Naive B cell (primary cell): ENCODE results near the gene ADAM12. TPM values are rescaled to one million over a fixed set of nuclear protein-coding genes. Genes with fewer than 3 reads are reported as not detected.
A peak's percentile ranks its signal among the peaks of the same experiment; 100 is the strongest.

ENCODE experiments used
- ATAC-seq, 2 donors: fragments of 150-1000 bp; cut with Tn5 transposase; 2 replicates each; pipeline ENCODE4 v1.10.0; 2021; ENCODE audit warnings: low read depth in 2 of 2, mild to moderate bottlenecking in 2 of 2, moderate library complexity in 2 of 2
- DNase-seq: peaks from one replicate; pipeline ENCODE4 v3.0.0; 2022
- H3K27ac Mint-ChIP-seq, 6 donors: one replicate each; pipeline ENCODE4 v1.8.0; 2020 to 2022; ENCODE audit warnings: mild to moderate bottlenecking in 6 of 6, mixed read lengths in 6 of 6, moderate library complexity in 5 of 6, inconsistent platforms in 2 of 6
- H3K27me3 Mint-ChIP-seq, 3 donors: one replicate each; pipeline ENCODE4 v1.8.0; 2021 to 2022; ENCODE audit warnings: mixed read lengths in 3 of 3, mild to moderate bottlenecking in 1 of 3
- H3K36me3 Mint-ChIP-seq, 2 donors: one replicate each; pipeline ENCODE4 v1.8.0; 2020 to 2022; ENCODE audit warnings: mixed read lengths in 2 of 2, inconsistent platforms in 1 of 2, mild to moderate bottlenecking in 1 of 2
- H3K4me1 Mint-ChIP-seq, 3 donors: one replicate each; pipeline ENCODE4 v1.8.0; 2020 to 2022; ENCODE audit warnings: mixed read lengths in 3 of 3, inconsistent platforms in 1 of 3, mild to moderate bottlenecking in 1 of 3, moderate library complexity in 1 of 3
- H3K4me3 Mint-ChIP-seq, 8 donors: one replicate each; pipeline ENCODE4 v1.8.0; 2020 to 2022; ENCODE audit warnings: mild to moderate bottlenecking in 8 of 8, mixed read lengths in 8 of 8, moderate library complexity in 8 of 8, inconsistent platforms in 2 of 8
- H3K9me3 Mint-ChIP-seq, 7 donors: one replicate each; pipeline ENCODE4 v1.8.0; 2020 to 2022; ENCODE audit warnings: mixed read lengths in 7 of 7, mild to moderate bottlenecking in 5 of 7, inconsistent platforms in 2 of 7, moderate library complexity in 1 of 7
- polyA plus RNA-seq, 6 donors: library from polyadenylated mRNA; unstranded; fragments of 300-500 nt; fragmentation: Illumina TruSeq; gene quantifications; one replicate each; pipeline ENCODE4 v1.2.3, GENCODE V29; 2021; ENCODE audit warnings: low read depth in 6 of 6

Gene ADAM12
- polyA plus RNA-seq, 6 donors from 2014 or later, result 0.07 to 0.08 TPM; not detected in 4

GRCh38 chr10:126110489-126111180, 277.6 kb downstream of the ADAM12 start:
- H3K4me1 Mint-ChIP-seq, result peaks cover 0 to 8% (median 4%) of the 10 kb centered on the region in 3 donors
- peaks cover 14 to 47% (median 35%) of the 10 kb centered on the region in 3 donors for H3K27me3 Mint-ChIP-seq
- DNase-seq (no peak), ATAC-seq (no peak)
- H3K36me3 Mint-ChIP-seq, result no peaks in the 10 kb centered on the region
- H3K27ac Mint-ChIP-seq, result no peak overlapping the region
- no peak overlapping the region for H3K4me3 Mint-ChIP-seq
- peaks cover 0 to 6% (median 0%) of the 10 kb centered on the region in 7 donors for H3K9me3 Mint-ChIP-seq

GRCh38 chr10:126109893-126110292, 278.4 kb downstream of the ADAM12 start:
- H3K27ac Mint-ChIP-seq, result no peak overlapping the region
- no peaks in the 10 kb centered on the region for H3K36me3 Mint-ChIP-seq
- DNase-seq (no peak), ATAC-seq (no peak)
- peaks cover 14 to 47% (median 35%) of the 10 kb centered on the region in 3 donors for H3K27me3 Mint-ChIP-seq
- H3K4me3 Mint-ChIP-seq, result no peak overlapping the region
- peaks cover 0 to 10% (median 8%) of the 10 kb centered on the region in 3 donors for H3K4me1 Mint-ChIP-seq
- H3K9me3 Mint-ChIP-seq, result peaks cover 0 to 6% (median 0%) of the 10 kb centered on the region in 7 donors

GRCh38 chr10:126108693-126109092, 279.6 kb downstream of the ADAM12 start:
- H3K4me1 Mint-ChIP-seq, result peaks cover 0 to 17% (median 8%) of the 10 kb centered on the region in 3 donors
- peaks cover 0 to 6% (median 0%) of the 10 kb centered on the region in 7 donors for H3K9me3 Mint-ChIP-seq
- H3K27ac Mint-ChIP-seq, result no peak overlapping the region
- no peak overlapping the region for H3K4me3 Mint-ChIP-seq
- ATAC-seq, result no peak
- no peak for DNase-seq
- H3K36me3 Mint-ChIP-seq, result no peaks in the 10 kb centered on the region
- H3K27me3 Mint-ChIP-seq, result peaks cover 14 to 44% (median 31%) of the 10 kb centered on the region in 3 donors

- DNase-seq (no peak), ATAC-seq (no peak)
These were observed 283.5 kb downstream of the ADAM12 start for GRCh38 chr10:126104767-126105166.

GRCh38 chr10:126102636-126103035, 285.6 kb downstream of the ADAM12 start:
- Mint-ChIP-seq H3K9me3 (no peaks in the 10 kb centered on the region), H3K4me1 (peaks cover 5 to 31% (median 11%) of the 10 kb centered on the region in 3 donors), H3K27me3 (peaks cover 0 to 8% (median 5%) of the 10 kb centered on the region in 3 donors), H3K36me3 (no peaks in the 10 kb centered on the region), H3K4me3 (no peak overlapping the region), H3K27ac (no peak overlapping the region)
- DNase-seq, result no peak
- ATAC-seq, result no peak

More at GRCh38 chr10:126104767-126105166, 283.5 kb downstream of the ADAM12 start:
- peak overlapping the region in 1 of 6 donors; percentile 51 for H3K27ac Mint-ChIP-seq
- peaks cover 5 to 31% (median 11%) of the 10 kb centered on the region in 3 donors for H3K4me1 Mint-ChIP-seq
- peaks cover 0 to 13% (median 12%) of the 10 kb centered on the region in 3 donors for H3K27me3 Mint-ChIP-seq
- no peaks in the 10 kb centered on the region for H3K36me3 Mint-ChIP-seq
- no peak overlapping the region for H3K4me3 Mint-ChIP-seq
- no peaks in the 10 kb centered on the region for H3K9me3 Mint-ChIP-seq

- peaks cover 0 to 4% (median 2%) of the 10 kb centered on the region in 3 donors for H3K27me3 Mint-ChIP-seq
- ATAC-seq, result peak; percentile 95
These were observed 286.5 kb downstream of the ADAM12 start for GRCh38 chr10:126101736-126102135.

GRCh38 chr10:126101325-126101724, 287.0 kb downstream of the ADAM12 start:
- ATAC-seq, result no peak
- no peak for DNase-seq
- Mint-ChIP-seq H3K36me3 (no peaks in the 10 kb centered on the region), H3K9me3 (no peaks in the 10 kb centered on the region), H3K27me3 (no peaks in the 10 kb centered on the region), H3K4me3 (no peak overlapping the region), H3K4me1 (peaks cover 5 to 31% (median 11%) of the 10 kb centered on the region in 3 donors), H3K27ac (peak overlapping the region in 4 of 6 donors; percentile 1 to 84 (median 64))

More at GRCh38 chr10:126101736-126102135, 286.5 kb downstream of the ADAM12 start:
- no peaks in the 10 kb centered on the region for H3K9me3 Mint-ChIP-seq
- H3K27ac Mint-ChIP-seq, result peak overlapping the region in 4 of 6 donors; percentile 1 to 84 (median 64)
- H3K4me1 Mint-ChIP-seq, result peaks cover 5 to 31% (median 11%) of the 10 kb centered on the region in 3 donors
- peak; percentile 33 for DNase-seq
- H3K36me3 Mint-ChIP-seq, result no peaks in the 10 kb centered on the region
- no peak overlapping the region for H3K4me3 Mint-ChIP-seq

- no peaks in the 10 kb centered on the region for H3K36me3 Mint-ChIP-seq
- H3K27ac Mint-ChIP-seq, result peak overlapping the region in 1 of 6 donors; percentile 27
- ATAC-seq (no peak), DNase-seq (no peak)
- no peaks in the 10 kb centered on the region for H3K9me3 Mint-ChIP-seq
- no peak overlapping the region for H3K4me3 Mint-ChIP-seq
- H3K27me3 Mint-ChIP-seq, result no peaks in the 10 kb centered on the region
- H3K4me1 Mint-ChIP-seq, result peaks cover 5 to 20% (median 11%) of the 10 kb centered on the region in 3 donors
These were observed 288.9 kb downstream of the ADAM12 start for GRCh38 chr10:126099366-126099765.

- Mint-ChIP-seq H3K9me3 (no peaks in the 10 kb centered on the region), H3K27me3 (no peaks in the 10 kb centered on the region), H3K36me3 (no peaks in the 10 kb centered on the region), H3K4me1 (peaks cover 5 to 18% (median 11%) of the 10 kb centered on the region in 3 donors), H3K27ac (no peak overlapping the region), H3K4me3 (no peak overlapping the region)
- ATAC-seq (no peak), DNase-seq (no peak)
These were observed 290.1 kb downstream of the ADAM12 start for GRCh38 chr10:126098226-126098581.

- H3K9me3 Mint-ChIP-seq, result peaks cover 0 to 2% (median 0%) of the 10 kb centered on the region in 7 donors
- H3K4me1 Mint-ChIP-seq, result peaks cover 5 to 17% (median 11%) of the 10 kb centered on the region in 3 donors
- no peak overlapping the region for H3K27ac Mint-ChIP-seq
- H3K36me3 Mint-ChIP-seq, result no peaks in the 10 kb centered on the region
- ATAC-seq, result no peak
- no peak overlapping the region for H3K4me3 Mint-ChIP-seq
- no peaks in the 10 kb centered on the region for H3K27me3 Mint-ChIP-seq
- DNase-seq, result peak; percentile 6
These were observed 290.6 kb downstream of the ADAM12 start for GRCh38 chr10:126097558-126098225.

- ATAC-seq, result no peak
- no peak overlapping the region for H3K27ac Mint-ChIP-seq
- H3K9me3 Mint-ChIP-seq, result peaks cover 0 to 2% (median 0%) of the 10 kb centered on the region in 7 donors
- no peaks in the 10 kb centered on the region for H3K4me1 Mint-ChIP-seq
- peaks cover 0 to 5% (median 0%) of the 10 kb centered on the region in 3 donors for H3K27me3 Mint-ChIP-seq
- no peaks in the 10 kb centered on the region for H3K36me3 Mint-ChIP-seq
- no peak for DNase-seq
- no peak overlapping the region for H3K4me3 Mint-ChIP-seq
These were observed 293.7 kb downstream of the ADAM12 start for GRCh38 chr10:126094537-126094936.

GRCh38 chr10:126092366-126093215, 295.7 kb downstream of the ADAM12 start:
- no peak overlapping the region for H3K4me3 Mint-ChIP-seq
- H3K4me1 Mint-ChIP-seq, result no peaks in the 10 kb centered on the region
- DNase-seq (no peak), ATAC-seq (no peak)
- no peaks in the 10 kb centered on the region for H3K36me3 Mint-ChIP-seq
- peaks cover 4 to 8% (median 6%) of the 10 kb centered on the region in 3 donors for H3K27me3 Mint-ChIP-seq
- H3K9me3 Mint-ChIP-seq, result peaks cover 0 to 2% (median 0%) of the 10 kb centered on the region in 7 donors
- no peak overlapping the region for H3K27ac Mint-ChIP-seq
